Body of pancreas (tissue), 4 donors: ENCODE results near the gene IGLL5.

Experiments used
- CTCF ChIP-seq, 7 experiments: fragments of 450-650 bp in 4 of 7; fragments of 200-600 bp in 3 of 7; sonication (generic) in 3 of 7; IDR thresholded peaks; one replicate each; pipeline ENCODE4 v1.5.1; 2016 to 2019; ENCODE audit warnings: antibody characterized with exemption in 7 of 7
- POLR2A ChIP-seq, 3 donors: fragments of 450-650 bp; IDR thresholded peaks; one replicate each; pipeline ENCODE4 v1.6.1; 2016; ENCODE audit warnings: antibody characterized with exemption in 3 of 3, mild to moderate bottlenecking in 2 of 3

- TF ChIP-seq POLR2A (IDR thresholded peaks at IDR 0.05) (no peak), CTCF (IDR thresholded peaks at IDR 0.05) (no peak)
These were observed 46.0 kb upstream of the IGLL5 start for GRCh38 chr22:22841598-22841997.
